ENCODE measurements around the gene VSIR. TPM values are rescaled to one million over a fixed set of nuclear protein-coding genes. Genes with fewer than 3 reads are reported as not detected.

VSIR gene
- total and polyA plus RNA-seq, 10 of the 15 experiments (the other 5 are each of a cell fraction or from before 2014, with no cell fraction given): 0.19 to 12.5 (median 6.7) TPM

- TF ChIP-seq ATF2 (IDR thresholded peaks at IDR 0.05; ENCODE audit: low read length) (no peak), CBX3 (IDR thresholded peaks at IDR 0.05; ENCODE audit: borderline replicate concordance, low read depth) (no peak), HDAC2 (IDR thresholded peaks at IDR 0.05) (no peak), NFYA (IDR thresholded peaks at IDR 0.05; ENCODE audit: borderline replicate concordance, low read depth, low read length) (no peak)
Measured at GRCh38 chr10:71717056-71717455, 56.3 kb downstream of the VSIR start (continued).

GRCh38 chr10:71716426-71716825 is 56.9 kb downstream of the VSIR start:
- H3K9me3 ChIP-seq (replicated peaks; ENCODE audit: control insufficient read depth, insufficient read depth, low read length): no peaks in the 10 kb centered on the region
- no TSS peak for BruUV-seq (replicated peaks)
- no peaks in the 10 kb centered on the region for H3K79me2 ChIP-seq (ENCODE audit: control insufficient read depth, insufficient read depth, low read length)
- intact Hi-C loops (cut with micrococcal nuclease; ENCODE audit: unreplicated experiment) (no loop called here), in situ Hi-C loops (cut with MboI) (no loop called here)
- POLR2A ChIA-PET: no interaction called here
- RAD21 ChIA-PET (ENCODE audit: unreplicated experiment): interaction anchor here (0.8 to 2.2 kb wide), 2 partner anchors 58 to 95 kb away, joined by 4 to 6 read pairs; no protein-coding TSS in a partner anchor
- DNase-seq (ENCODE audit: low read depth, low spot score) (no peak), FAIRE-seq (no peak), ATAC-seq (no peak)
- TF ChIP-seq NR2C1 (IDR thresholded peaks at IDR 0.05) (no peak), MLLT1 (IDR thresholded peaks at IDR 0.05) (no peak), IRF4 (IDR thresholded peaks at IDR 0.05; ENCODE audit: low read depth, low read length) (no peak)
- no peak overlapping the region for H3K4me3 ChIP-seq
- H3K27ac ChIP-seq (ENCODE audit: control insufficient read depth, insufficient read depth): no peak overlapping the region
- peaks cover 26% of the 10 kb centered on the region for H3K4me1 ChIP-seq (ENCODE audit: control insufficient read depth, insufficient read depth, low read length)
- WGBS (ENCODE audit: insufficient coverage, insufficient replicate concordance, low lambda C conversion rate, missing lambda C conversion rate): 69% methylated on average over 5 of the region's 5 CpGs
- H3K36me3 ChIP-seq (ENCODE audit: control insufficient read depth in 2 of 2, insufficient read depth in 2 of 2, low read length in 1 of 2): no peaks in the 10 kb centered on the region
- no peaks in the 10 kb centered on the region for H4K20me1 ChIP-seq (ENCODE audit: control insufficient read depth, insufficient read depth)
- H3K27me3 ChIP-seq (replicated peaks in 1 of 2; ENCODE audit: control insufficient read depth in 2 of 2, insufficient read depth in 2 of 2, low read length in 1 of 2): no peaks in the 10 kb centered on the region
- SMC1A ChIA-PET (ENCODE audit: uncharacterized antibody, unreplicated experiment): interaction anchor here (0.6 to 1.4 kb wide), 4 partner anchors 10 to 180 kb away, joined by 3 read pairs; no protein-coding TSS in a partner anchor
- H3K9ac ChIP-seq (ENCODE audit: control insufficient read depth, insufficient read depth, low read length): no peak overlapping the region
- no peak overlapping the region for H3K4me2 ChIP-seq (ENCODE audit: control insufficient read depth, insufficient read depth)
- CTCF ChIA-PET: interaction anchor here (1.0 to 2.5 kb wide), 5 partner anchors 9 to 332 kb away, joined by 3 to 8 read pairs (median 5); partner anchors contain the start of gene VSIR
- no peak overlapping the region for H2AFZ ChIP-seq (ENCODE audit: control insufficient read depth, low read depth, low read length)
